ENCODE measurements around the gene GTPBP1.

GTPBP1 gene

DNA sequence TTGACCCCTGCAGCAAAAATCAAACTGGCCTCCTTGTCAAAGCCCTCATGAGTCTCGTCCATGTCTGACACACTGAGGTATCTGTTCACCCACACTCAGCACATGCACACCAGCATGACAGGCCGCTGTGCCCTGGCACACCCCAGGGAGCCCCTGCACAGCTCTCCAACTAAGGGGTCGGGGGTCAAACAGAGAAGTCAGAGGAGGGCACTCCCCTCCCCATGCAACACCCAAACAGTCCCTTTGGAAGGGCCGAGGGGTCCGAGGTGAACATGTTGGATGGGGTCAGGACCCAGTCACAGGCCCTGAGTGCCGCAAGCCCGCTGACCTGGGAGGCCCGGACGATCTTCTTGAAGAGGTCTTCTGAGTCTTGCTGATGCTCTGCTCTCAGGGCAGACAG is 35.4 kb downstream of the GTPBP1 start:
- DNase-seq (ENCODE audit: low spot score): no peak

DNA sequence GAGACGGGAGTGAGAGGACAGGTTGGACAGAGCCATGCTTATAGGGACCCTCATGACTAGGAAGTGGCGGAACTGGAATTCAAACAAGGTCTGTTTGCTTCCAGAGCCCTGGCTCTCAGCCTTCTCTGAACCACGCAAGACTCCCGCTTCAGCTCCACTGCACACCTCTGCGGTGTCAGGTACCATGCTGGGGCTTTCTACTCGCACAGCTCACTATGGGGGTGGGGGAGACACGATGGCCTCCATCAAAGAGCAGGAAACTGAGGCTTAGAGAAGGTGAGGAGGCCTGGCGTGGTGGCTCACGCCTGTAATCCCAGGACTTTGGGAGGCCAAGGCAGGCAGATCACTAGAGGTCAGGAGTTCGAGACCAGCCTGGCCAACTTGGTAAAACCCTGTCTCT is 35.8 kb downstream of the GTPBP1 start:
- DNase-seq (ENCODE audit: low spot score): no peak

DNA sequence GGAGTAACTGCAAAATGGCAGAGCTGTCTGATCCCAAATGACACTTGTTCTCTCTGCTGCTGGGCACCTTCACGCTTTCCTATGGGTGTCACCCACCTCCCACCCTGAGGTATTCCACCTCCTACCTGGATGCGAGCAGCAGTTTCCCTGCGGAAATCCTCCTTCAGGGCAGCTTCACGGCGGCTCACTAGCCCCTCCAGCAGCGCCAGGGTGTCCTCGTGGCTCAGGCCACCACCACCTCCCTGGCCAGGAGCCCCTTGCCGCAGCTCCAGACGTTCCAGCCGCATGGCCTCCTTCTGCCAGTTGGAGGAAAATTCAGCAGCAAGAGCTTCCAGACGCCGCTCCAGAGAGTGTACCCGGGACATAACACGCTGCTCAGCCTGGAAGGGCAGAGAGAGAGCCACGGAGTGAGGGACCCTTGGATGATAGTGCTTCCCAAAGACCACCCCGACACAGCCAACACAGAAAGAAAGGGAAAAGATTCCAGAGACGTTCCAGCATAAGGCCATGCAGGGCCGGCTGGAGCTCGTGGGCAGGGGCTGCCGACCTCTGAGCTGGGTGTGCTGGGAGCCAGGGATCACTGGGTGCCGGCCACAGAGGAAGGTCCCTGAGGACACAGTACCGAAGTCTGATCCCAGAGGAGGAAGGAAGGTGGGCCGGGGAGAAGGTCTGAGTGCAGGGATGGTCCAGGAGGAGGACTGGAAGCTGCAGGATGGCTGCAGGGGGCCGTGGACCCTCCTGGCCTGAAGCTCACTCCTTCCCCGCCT is 36.6 kb downstream of the GTPBP1 start:
- DNase-seq (ENCODE audit: low spot score): no peak

DNA sequence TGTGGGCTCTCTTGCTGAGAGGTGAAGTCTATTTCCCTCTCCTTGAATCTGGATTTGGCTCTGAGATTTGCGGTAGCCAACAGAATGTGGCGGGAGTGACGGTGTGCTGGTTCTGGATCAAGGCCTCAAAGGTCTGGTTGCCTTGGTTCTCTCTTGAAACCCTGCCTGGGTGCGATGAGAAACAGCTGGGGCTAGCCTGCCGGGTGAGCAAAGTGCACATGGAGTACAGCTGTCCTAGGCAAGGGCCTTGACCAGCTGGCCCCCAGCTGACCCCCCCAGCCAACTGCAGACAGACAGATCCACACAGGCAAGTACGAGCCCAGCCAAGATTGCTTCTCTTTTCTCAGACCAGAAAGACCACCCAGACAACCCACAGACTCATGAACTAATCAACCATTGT is 39.2 kb downstream of the GTPBP1 start:
- DNase-seq (ENCODE audit: low spot score): no peak

DNA sequence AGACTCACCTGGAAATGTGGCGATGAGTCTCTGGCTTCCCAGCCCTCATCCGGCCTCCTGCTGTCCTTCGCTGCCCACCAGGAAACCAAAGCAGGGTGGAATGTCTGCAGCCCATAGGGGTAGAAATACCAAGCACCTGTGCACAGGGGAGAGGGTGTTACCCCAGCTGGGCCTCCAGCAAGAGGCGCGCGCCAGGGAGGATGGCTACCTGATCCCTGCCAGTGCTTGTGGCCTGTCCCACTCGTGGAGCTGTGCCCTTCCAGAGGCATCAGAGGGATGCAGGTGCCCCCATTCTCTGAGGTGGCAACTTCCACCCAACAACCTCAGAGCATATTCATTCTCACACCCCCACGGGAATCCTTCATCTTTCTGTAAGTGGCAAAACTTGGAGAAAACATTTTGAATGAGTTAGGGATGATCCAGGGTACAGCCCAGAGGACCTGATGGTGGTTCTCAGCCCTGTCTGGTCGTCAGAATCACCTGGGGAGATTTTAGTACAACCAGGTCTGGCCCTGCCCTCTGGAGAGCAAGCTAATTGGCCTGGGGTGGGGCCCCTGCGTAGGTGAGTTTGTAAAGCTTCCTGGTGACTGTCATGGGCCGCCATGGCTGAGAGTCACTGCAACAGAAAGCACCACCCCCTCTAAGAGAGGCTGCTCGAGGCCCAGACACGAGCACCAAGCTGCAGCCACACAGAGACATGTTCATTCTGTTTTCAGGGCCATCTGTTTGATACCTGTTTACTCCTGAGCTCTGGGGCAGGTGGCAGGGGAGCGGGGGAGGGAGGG is 40.1 kb downstream of the GTPBP1 start:
- no peak for DNase-seq (ENCODE audit: low spot score)

DNA sequence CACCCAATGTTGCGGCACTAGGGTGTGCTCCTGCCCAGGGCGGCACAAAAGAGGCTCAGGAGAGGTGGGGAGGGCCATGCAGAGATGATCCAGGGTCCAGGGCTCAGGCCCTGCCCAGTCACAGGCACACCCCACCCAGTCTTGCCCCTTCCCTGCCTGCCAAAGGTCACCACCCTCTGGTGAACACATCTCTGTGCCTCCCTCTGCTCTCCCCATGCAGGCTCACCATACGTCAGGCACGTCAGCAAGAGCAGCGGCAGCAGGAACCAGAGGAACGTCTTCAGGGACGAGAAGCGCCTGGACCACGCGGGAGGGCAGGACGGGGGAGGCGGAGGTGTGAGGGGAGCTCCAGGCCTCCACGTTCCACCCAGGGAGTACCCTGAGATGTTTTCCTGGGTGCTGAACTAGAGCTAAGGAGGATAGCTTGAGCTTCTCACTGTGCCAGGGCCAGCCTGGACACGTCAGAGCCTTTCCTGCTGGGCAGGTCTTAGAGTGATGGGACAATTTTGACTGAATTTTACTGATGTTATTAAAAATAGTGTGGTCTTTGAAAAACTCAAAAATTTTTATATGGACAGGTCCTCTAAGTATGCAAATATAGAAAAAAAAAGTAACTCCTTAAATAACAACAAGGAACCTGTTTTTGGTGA is 42.9 kb downstream of the GTPBP1 start:
- DNase-seq (ENCODE audit: low spot score): no peak

DNA sequence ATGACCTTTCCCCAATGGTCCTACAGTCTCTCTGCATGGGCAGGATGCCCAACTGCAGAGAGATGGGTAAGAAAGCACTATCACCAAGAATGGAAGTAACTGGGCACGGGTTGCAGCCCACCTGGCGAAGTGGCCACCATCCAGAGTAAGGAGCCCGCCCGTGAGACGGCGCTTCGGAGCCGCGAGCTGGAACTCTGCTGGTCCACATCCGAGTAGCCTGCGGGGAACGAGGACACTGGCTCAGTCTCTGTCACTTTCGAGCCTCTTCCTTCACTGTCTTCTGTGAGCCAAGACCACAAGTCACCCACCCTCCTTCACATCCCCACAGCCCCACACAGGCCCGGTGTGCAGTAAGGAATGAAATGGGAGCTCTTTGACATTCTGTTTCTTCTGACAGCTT is 44.4 kb downstream of the GTPBP1 start:
- no peak for DNase-seq (ENCODE audit: low spot score)

DNA sequence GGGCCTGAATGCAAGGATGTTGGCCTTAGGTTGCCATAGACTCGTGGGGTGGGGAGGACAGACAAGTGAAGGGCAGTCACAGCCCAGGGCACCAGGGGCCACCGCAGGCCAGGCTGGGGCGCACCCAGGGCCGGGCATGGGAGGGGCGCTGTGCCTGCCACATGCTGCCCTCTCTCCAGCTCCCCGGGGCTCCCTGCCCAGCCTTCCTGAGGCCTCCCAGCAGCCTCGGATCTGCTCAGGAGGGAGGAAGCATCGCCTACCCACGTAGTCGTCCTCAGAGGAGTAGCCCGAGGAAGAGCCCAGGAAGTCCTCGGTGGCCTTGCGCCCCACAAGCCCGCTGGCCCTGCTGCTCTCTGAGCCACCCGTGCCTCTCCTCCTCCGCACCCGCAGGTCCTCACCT is 44.9 kb downstream of the GTPBP1 start:
- no peak for DNase-seq (ENCODE audit: low spot score)

DNA sequence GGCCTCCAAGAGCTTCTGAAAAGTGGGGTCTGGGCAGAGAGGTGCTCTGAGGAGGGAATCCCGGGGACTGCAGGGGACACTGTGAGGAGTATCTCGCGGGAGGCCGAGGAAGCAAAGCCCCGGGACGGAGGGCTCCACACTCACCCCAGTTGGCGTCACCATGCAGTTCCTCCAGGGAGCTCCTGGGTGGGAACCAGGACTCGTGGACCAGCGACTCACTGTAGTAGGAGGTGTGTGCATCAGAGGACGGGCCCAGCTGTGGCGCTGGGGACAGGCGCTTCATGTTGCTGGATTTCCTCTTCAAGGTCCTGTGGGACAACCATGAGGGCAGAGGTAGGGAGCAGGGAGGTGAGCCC is 45.3 kb downstream of the GTPBP1 start:
- DNase-seq (ENCODE audit: low spot score): no peak

DNA sequence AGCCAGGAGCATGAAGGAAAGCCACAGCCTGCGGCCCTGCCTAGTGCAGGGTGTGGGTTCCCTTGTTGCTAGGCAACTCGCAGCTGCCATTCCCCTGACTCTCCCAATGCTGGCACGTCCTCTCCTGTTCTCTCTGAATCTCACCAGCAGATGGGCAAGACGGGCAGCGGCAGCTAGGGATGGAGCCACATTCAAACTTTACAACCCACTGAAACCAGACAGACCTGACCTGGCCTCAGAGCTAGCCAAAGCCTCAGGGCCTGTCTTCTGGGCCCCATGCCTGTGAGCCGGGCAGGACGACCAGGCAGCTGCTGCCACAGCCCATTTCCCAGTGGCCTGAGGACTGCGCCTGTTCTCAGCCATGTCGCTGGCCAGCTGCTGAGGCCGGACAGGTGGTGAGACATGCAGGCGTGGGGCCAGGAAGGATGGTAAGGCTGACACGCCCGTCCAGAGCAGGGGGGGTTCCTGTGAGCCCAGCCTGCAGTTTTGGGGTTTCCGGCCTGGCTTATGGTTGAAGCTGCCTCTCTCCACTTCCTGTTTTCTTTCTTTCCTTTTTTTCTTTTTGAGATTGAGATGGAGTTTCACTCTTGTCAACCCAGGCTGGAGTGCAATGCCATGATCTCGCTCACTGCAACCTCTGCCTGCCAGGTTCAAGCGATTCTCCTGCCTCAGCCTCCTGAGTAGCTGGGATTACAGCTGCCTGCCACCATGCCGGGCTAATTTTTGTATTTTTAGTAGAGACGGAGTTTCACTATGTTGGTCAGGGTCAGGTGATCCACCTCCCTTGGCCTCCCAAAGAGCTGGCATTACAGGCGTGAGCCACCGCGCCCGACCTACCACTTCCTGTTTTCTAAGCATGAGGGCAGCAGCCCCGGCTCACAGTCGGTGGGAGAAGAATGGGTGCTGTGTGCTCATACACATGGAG is 45.9 kb downstream of the GTPBP1 start:
- no peak for DNase-seq (ENCODE audit: low spot score)

DNA sequence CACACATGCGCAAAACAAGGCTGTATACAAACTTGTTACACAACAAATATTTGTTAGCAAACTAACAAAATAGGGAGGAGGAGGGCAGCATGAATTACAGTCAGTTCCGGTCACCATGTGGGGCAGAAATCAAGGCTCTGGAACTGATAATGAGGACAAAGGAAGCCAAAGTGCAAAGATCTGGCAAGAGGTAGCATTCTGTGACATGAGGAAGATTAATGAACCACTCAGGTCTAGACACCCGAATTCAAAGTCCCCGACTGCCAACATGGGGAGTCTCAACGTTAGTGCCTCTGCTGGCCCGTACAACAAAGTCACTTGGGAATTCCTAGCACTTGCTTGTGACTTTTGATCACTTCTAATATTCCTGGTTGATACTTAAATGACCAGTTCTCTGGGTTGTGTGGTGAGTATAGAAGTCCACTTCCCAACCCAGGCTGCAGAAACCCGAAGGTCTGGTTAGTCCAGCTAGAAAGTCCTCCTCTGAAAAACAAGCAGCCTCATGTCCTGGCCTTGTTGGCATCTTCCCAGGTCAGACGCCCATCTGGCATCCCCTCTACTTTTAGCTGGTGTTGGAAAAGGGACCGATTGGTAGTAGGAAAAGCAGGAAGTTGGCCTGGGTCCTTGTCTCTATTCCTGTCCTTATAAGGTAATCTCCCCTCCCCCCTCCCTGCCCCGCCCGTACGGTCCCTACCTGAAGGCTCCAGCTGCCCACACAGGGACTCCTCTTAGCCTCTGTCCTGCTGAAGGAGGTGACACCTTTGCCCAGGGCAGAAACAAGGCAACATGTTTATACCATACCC is 48.4 kb downstream of the GTPBP1 start:
- DNase-seq (ENCODE audit: low spot score): peak; percentile 26

DNA sequence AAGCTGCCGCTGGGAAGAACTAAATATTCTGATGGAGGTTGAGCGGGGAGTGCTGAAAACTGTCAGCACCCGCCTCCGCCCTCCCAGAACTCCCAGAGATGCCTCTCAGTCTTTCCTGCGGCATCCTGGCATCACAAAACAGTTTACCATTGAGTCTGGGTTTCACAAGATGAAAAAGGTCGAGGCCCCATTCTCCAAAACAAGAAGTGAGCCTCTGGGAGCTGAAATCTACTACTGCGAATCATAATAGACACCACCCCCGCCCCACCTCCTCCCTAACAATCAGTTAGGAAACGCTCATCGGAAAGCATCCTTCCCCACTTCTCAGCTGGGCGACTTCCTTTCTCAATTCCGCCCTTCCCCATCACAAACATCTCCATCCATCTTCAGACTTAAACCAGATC is 49.0 kb downstream of the GTPBP1 start:
- DNase-seq (ENCODE audit: low spot score): peak; percentile 67

DNA sequence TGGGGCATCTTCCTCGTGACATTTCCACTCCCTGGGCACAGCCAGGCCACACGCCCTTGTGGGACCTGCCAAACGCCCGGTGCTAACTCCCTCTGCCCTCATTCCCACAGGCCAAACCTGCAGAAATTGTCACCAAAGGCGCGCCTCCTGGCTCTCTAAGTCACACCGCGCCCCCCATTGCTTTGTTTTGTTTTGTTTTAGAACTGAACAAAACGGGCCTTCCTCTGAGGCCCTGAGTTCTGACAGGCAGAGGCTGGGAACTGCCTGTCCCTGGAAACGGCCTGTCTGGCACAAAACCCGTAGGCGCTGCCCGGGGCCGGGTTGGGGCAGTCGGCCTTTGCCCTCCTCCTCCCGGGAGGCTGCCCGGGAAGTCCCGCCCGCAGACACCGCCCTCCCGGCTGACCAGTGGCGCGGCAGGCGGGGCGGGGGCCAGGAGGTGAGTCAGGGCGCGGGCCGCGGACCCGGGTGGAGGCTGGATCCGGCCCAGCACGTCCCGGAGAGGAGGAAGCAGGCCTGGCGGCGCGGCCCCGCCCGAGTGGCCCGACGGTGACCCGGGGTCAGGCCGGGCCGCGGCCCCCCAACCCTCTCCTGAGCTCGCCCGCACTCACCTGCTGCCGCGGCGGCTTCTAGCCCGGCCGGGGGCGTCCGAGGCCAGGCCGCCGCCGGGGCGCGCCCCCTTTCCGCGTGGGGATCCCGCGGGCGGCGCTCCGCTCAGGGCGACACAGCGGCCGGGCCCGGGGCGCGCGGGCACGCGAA is 49.6 kb downstream of the GTPBP1 start:
- DNase-seq (ENCODE audit: low spot score): peak; percentile 97

DNA sequence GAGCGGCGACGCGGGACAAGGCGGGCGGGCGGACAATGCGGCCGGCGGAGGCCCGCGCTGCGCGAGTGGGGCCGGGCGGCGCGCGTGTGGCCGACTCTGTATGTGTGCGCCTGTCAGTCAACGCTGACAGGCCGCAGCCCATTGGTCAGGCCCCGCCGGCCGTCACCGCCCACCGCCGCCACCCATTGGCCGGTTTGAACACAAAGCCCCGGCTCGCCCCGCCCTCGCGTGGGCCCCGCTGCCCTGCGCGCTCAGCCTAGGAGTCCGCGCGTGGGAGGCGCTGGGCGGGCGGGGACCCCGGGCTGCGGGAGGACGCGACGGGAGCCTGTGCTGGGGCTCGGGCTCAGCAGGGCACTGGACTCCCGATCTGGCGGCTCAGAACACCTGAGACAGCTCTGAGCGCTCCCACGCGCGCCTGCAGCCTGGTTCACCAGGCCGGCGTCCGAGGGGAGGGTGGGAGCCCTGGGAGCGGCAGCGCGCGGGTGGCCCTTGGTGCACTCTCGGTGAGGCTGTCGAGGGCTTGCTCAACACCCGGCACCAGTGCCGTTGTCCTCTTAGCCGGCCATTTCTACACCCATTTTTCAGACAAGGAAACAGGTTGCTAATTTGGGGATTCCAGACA is 50.3 kb downstream of the GTPBP1 start, which contains the start of gene SUN2:
Gene SUN2, minus strand, starts transcription at position 88 of the 622 bp plus-strand sequence. CDS start 3,370 bp downstream, outside the sequence.
- peak; percentile 99 for DNase-seq (ENCODE audit: low spot score)

DNA sequence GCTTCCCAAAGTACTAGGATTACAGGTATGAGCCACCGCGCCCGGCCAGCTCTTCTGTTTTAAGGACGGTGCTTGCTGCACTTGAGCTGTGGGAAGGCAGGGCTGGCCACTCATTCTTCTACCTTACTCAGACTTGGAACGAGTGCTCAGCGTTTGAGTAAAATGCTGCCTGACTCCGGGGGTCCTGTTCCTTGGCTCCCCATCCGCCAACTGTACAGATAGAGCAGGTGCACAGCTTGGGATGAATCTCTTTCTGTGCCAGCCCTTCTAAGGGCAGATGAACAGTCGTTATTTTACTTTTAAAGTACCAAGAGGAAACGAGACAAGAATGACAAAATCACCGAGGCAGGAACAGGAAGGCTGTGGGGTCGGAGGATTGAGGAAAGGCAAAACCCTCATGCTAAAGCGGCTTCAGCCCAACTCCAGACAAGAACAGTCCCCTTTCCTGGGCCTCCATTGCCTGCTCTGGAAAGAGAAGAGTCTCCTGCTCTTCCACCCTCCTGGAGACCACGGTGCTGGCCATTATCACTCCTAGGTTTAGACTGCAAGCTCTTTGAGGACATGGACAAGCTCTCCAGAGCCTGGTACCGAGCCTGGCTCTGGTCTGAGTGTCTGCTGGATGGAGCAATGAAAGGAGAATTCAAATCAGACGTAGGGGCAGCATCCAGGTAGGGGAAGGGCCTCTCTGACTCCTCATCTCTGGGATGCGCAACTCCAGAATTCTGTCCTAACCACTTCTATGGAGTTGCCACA is 51.1 kb downstream of the GTPBP1 start:
- DNase-seq (ENCODE audit: low spot score): no peak

DNA sequence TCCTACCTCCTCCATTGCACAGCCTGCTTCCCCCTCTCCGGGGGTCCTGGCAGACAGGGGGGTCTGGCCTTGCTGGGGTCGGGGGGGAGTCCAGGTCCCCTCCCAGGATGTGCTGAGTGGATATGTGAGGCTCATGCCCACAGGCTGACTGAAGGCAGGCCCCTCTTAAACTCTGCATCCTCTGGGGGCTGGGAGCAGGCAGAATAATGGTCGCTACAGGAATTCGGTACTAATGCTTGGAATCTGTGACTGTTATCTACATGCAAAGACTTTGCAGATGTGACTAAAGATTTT is 51.7 kb downstream of the GTPBP1 start:
- DNase-seq (ENCODE audit: low spot score): no peak

DNA sequence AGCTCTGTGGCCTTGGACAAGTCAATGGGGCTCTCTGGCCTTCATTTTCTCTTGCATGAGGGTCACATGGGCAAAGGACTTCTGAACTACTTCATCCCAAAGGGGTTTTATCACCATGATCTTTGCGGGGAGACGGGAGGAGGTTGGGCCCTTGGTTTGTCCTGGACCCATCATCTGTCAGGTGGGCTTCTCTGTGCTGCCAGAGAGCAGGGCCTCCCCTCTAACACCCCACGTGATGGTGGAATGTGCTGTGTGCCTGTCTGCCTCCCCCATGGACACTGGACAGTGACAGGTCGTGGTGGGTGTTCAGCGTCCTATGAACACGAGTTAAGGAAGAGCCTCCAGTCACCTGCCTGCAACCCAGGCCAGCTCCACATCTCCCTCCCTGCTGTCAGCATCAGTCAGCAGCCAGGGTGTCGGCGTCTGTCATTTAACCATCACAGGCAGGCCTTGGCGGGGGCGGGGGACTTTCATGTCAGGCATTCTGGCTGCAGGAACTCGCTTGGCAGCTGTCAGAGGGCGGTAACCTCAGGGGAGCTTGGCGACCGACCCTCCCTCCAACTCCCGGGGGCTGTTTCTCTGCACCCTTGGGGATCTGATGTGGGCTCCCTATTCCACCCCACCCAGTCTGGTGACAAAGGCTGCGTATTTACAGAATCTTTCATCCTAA is 52.7 kb downstream of the GTPBP1 start:
- DNase-seq (ENCODE audit: low spot score): no peak

DNA sequence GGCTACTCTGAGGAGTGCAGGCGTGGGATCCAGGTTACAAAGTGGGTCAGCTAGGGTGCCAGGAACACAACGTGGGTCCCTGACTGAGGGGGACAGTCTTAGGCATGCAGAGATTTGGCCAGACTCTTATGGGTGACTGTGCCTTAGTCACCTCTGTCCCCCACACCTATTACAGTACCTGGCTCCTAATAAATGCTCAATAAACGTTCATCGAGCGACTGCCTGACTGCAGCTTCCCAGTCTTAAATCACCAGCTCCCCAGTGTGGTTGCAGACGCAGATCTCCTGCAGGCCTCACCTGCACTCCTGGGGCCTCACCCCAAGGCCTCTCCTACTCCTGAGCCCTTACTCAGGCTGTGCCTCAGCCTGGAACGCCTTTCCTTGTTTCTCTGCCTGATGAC is 53.3 kb downstream of the GTPBP1 start:
- no peak for DNase-seq (ENCODE audit: low spot score)
